ENCODE measurements around the gene FAM186B. TPM values are rescaled to one million over a fixed set of nuclear protein-coding genes. Genes with fewer than 3 reads are reported as not detected.

FAM186B gene
- total and polyA plus RNA-seq, 2 donors (not counting 1 experiment from before 2014, with no cell fraction given) = 0.10 to 0.33 TPM

GRCh38 chr12:49632986-49633702, 27.7 kb upstream of the FAM186B start:
- Histone ChIP-seq H4K20me1 (ENCODE audit: control insufficient read depth, extremely low read depth, insufficient read depth, low read length) (no peaks in the 10 kb centered on the region), H3K27me3 (ENCODE audit: control insufficient read depth, insufficient read depth, low read length) (no peaks in the 10 kb centered on the region), H3K9ac (ENCODE audit: insufficient read depth, low read length) (no peak overlapping the region), H3K4me3 (replicated peaks in 1 of 4; ENCODE audit: control extremely low read depth in 1 of 4, insufficient read depth in 1 of 4, low read depth in 3 of 4, low read length in 4 of 4) (no peak overlapping the region), H3K9me3 (ENCODE audit: control insufficient read depth, insufficient read depth, low read depth, low read length) (no peaks in the 10 kb centered on the region), H3K36me3 (ENCODE audit: control insufficient read depth, insufficient read depth, low read length) (no peaks in the 10 kb centered on the region), H3K79me2 (ENCODE audit: control insufficient read depth, insufficient read depth, low read length) (no peaks in the 10 kb centered on the region), H3K4me2 (ENCODE audit: extremely low read depth, insufficient read depth, low read length) (no peak overlapping the region), H2AFZ (ENCODE audit: low read length) (no peak overlapping the region), H3K4me1 (ENCODE audit: control insufficient read depth, extremely low read depth, insufficient read depth, low read length) (peaks cover 2% of the 10 kb centered on the region), H3K27ac (ENCODE audit: insufficient read depth, low read length) (no peak overlapping the region)
- no peak for DNase-seq (ENCODE audit: low read depth in 2 of 2)
- TF ChIP-seq, protein P1, sequence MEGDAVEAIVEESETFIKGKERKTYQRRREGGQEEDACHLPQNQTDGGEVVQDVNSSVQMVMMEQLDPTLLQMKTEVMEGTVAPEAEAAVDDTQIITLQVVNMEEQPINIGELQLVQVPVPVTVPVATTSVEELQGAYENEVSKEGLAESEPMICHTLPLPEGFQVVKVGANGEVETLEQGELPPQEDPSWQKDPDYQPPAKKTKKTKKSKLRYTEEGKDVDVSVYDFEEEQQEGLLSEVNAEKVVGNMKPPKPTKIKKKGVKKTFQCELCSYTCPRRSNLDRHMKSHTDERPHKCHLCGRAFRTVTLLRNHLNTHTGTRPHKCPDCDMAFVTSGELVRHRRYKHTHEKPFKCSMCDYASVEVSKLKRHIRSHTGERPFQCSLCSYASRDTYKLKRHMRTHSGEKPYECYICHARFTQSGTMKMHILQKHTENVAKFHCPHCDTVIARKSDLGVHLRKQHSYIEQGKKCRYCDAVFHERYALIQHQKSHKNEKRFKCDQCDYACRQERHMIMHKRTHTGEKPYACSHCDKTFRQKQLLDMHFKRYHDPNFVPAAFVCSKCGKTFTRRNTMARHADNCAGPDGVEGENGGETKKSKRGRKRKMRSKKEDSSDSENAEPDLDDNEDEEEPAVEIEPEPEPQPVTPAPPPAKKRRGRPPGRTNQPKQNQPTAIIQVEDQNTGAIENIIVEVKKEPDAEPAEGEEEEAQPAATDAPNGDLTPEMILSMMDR (conservative IDR thresholded peaks at IDR 0.05 in 1 of 2, IDR thresholded peaks at IDR 0.05 in 1 of 2; ENCODE audit: low read depth in 1 of 2, low read length in 2 of 2) = no peak
- no peak for TF ChIP-seq EZH2 (IDR thresholded peaks at IDR 0.05; ENCODE audit: low read length, missing control alignments)

DNA sequence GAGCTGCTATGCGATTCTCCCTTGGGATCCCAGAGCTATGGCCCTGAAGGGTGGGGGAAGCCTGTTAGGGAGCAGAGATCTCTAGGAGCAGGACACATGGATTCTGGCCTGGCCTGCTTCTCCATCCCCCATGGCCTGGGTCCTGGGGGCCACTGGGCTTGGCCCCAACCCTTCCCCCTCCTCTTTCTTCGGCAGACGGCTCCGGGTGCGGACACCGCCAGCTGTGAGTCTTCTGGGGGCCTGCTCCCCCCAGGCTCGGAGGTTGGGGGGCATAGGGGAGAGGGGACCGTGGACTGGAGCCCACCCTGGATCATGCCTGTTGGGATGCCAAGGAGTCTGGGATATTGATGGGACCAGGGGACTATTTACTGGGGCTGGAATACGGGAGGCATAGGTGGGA, 27.0 kb upstream of the FAM186B start:
- H3K36me3 ChIP-seq (ENCODE audit: control insufficient read depth, insufficient read depth, low read length) = no peaks in the 10 kb centered on the region

DNA sequence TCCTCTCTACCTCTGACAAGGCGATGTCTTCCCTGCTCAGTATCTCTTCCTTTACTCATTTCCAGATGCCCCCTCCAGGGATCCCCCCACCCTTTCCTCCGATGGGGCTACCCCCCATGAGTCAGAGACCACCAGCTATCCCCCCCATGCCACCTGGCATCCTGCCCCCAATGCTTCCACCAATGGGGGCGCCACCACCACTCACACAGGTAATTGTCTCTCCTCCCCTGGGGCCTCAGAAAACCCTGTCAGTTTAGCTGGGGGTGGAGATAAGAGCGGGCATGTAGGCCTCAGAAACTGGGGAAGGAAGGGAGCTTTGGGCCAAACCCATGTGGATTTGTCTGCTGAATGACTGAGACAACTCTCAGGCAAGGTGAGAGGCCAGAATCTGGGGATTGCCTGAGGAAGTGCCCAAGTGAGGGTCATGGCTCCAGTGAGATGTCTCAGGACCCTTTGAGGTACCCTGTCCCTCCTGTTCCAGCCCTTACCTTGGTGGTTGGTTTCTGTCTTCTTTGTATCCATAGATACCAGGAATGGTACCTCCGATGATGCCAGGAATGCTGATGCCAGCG, 26.0 kb upstream of the FAM186B start:
- no peak overlapping the region for H2AFZ ChIP-seq (ENCODE audit: low read length)
- H3K9me3 ChIP-seq (ENCODE audit: control insufficient read depth, insufficient read depth, low read depth, low read length) = no peaks in the 10 kb centered on the region
- H3K9ac ChIP-seq (ENCODE audit: insufficient read depth, low read length) = no peak overlapping the region
- no peaks in the 10 kb centered on the region for H4K20me1 ChIP-seq (ENCODE audit: control insufficient read depth, extremely low read depth, insufficient read depth, low read length)
- DNase-seq (ENCODE audit: low read depth in 2 of 2) = no peak
- no peak overlapping the region for H3K4me3 ChIP-seq (replicated peaks in 1 of 4; ENCODE audit: control extremely low read depth in 1 of 4, insufficient read depth in 1 of 4, low read depth in 3 of 4, low read length in 4 of 4)
- no peaks in the 10 kb centered on the region for H3K27me3 ChIP-seq (ENCODE audit: control insufficient read depth, insufficient read depth, low read length)
- H3K4me2 ChIP-seq (ENCODE audit: extremely low read depth, insufficient read depth, low read length) = no peak overlapping the region
- no peaks in the 10 kb centered on the region for H3K36me3 ChIP-seq (ENCODE audit: control insufficient read depth, insufficient read depth, low read length)
- no peak overlapping the region for H3K27ac ChIP-seq (ENCODE audit: insufficient read depth, low read length)
- H3K4me1 ChIP-seq (ENCODE audit: control insufficient read depth, extremely low read depth, insufficient read depth, low read length) = no peaks in the 10 kb centered on the region
- no peak for TF ChIP-seq EZH2 (IDR thresholded peaks at IDR 0.05; ENCODE audit: low read length, missing control alignments)
- TF ChIP-seq, protein P1 (conservative IDR thresholded peaks at IDR 0.05 in 1 of 2, IDR thresholded peaks at IDR 0.05 in 1 of 2; ENCODE audit: low read depth in 1 of 2, low read length in 2 of 2) = no peak
- H3K79me2 ChIP-seq (ENCODE audit: control insufficient read depth, insufficient read depth, low read length) = no peaks in the 10 kb centered on the region

More for the DNA sequence above, 27.0 kb upstream of the FAM186B start:
- Histone ChIP-seq H3K9me3 (ENCODE audit: control insufficient read depth, insufficient read depth, low read depth, low read length) (no peaks in the 10 kb centered on the region), H4K20me1 (ENCODE audit: control insufficient read depth, extremely low read depth, insufficient read depth, low read length) (no peaks in the 10 kb centered on the region), H3K4me3 (replicated peaks in 1 of 4; ENCODE audit: control extremely low read depth in 1 of 4, insufficient read depth in 1 of 4, low read depth in 3 of 4, low read length in 4 of 4) (no peak overlapping the region), H3K4me1 (ENCODE audit: control insufficient read depth, extremely low read depth, insufficient read depth, low read length) (peaks cover 2% of the 10 kb centered on the region), H3K27me3 (ENCODE audit: control insufficient read depth, insufficient read depth, low read length) (no peaks in the 10 kb centered on the region), H3K79me2 (ENCODE audit: control insufficient read depth, insufficient read depth, low read length) (no peaks in the 10 kb centered on the region), H3K9ac (ENCODE audit: insufficient read depth, low read length) (no peak overlapping the region), H3K27ac (ENCODE audit: insufficient read depth, low read length) (no peak overlapping the region), H2AFZ (ENCODE audit: low read length) (no peak overlapping the region), H3K4me2 (ENCODE audit: extremely low read depth, insufficient read depth, low read length) (no peak overlapping the region)
- TF ChIP-seq, protein P1 (conservative IDR thresholded peaks at IDR 0.05 in 1 of 2, IDR thresholded peaks at IDR 0.05 in 1 of 2; ENCODE audit: low read depth in 1 of 2, low read length in 2 of 2) = no peak
- no peak for TF ChIP-seq EZH2 (IDR thresholded peaks at IDR 0.05; ENCODE audit: low read length, missing control alignments)
- no peak for DNase-seq (ENCODE audit: low read depth in 2 of 2)

Data from fibroblast of lung (primary cell).